GM21529 (cell line): ENCODE measurements around the gene TMEM30B.

Experiments used
- ATAC-seq: cut with Tn5 transposase; IDR thresholded peaks from one replicate; pipeline ENCODE4 v1.9.1; 2021; ENCODE audit not compliant: unreplicated experiment

TMEM30B gene

GRCh38 chr14:61300209-61300608 is 19.1 kb upstream of the TMEM30B start:
- no peak for ATAC-seq

DNA sequence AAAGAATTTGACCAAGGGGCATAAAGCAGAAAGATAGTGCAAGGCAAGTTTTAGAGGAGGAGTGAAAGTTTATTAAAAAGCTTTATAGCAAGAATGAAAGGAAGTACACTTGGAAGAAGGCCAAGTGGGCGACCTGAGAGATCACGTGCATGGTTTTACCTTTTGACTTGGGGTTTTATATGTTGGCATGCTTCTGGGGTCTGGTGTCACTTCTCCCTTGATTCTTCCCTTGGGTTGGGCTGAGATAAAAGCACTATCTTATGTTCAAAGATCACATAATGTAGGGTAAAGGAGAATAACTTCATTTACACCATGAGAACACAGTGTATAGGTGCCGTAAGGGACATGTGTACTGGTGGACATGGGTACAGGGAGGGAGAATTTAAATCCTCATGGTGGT is 17.7 kb upstream of the TMEM30B start:
- no peak for ATAC-seq

- ATAC-seq = no peak
These were observed 16.4 kb upstream of the TMEM30B start for GRCh38 chr14:61297581-61297980.

- ATAC-seq = no peak
These were observed 15.8 kb upstream of the TMEM30B start for GRCh38 chr14:61296719-61297502.

- ATAC-seq = no peak
These were observed 15.0 kb upstream of the TMEM30B start for GRCh38 chr14:61296151-61296550.

DNA sequence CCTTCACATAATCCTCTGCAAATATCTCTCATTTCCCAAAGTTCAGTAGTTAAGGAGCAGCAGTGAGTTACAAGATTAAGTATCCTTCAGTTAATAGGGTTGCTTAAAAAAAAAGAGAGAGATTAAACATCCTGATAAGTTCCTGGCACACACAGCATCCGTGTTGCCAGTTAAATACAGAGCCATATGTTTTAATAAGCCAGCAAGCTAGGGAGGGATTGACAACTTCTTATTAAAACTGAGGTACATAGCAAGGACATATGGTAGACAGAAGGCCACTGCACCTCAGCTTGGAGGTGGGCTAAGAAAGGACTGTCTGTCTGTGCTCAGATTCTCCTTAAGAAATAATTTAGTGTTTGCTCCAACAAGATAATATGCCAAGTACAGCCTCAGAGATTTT is 9.6 kb upstream of the TMEM30B start:
- no peak for ATAC-seq

DNA sequence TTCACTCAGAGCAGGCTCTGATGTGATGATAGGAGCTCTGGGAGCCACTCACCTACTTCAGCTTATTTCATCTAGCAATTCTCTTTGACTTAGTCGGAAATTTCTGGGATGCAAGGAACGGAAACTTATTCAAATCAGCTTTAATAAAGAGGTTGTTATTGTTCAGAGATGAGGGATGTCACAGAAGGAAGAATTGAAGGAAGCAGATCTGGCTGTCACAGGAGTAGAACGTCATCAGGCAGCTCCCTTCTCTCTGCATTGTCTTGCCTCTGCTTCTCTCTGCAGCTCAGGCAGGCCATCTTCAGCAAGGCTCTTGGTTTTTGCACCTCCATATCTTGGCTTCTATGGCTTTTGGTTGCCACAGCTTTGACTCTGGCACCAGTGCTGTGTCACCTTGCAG is 7.6 kb upstream of the TMEM30B start:
- no peak for ATAC-seq

DNA sequence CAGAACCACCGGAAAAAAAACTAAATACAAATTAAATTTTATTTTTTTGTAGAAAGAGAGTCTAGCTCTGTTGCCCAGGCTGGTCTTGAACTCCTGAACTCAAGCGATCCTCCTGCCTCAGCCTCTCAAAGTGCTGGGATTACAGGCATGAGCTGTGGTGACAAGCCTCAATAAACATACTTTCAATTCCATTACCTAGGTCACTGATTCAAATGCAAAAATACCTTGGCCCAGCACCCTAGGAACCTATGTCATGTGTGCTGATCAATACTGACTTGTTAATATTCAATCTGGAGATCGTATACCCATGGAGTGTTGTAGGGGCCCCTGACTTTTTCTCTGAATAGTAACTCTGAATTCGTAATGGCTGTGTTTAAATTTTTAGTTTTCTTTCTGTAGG is 7.1 kb upstream of the TMEM30B start:
- ATAC-seq = no peak

GRCh38 chr14:61287196-61287595 is 6.1 kb upstream of the TMEM30B start:
- no peak for ATAC-seq

GRCh38 chr14:61285364-61285763 is 4.2 kb upstream of the TMEM30B start:
- ATAC-seq = no peak

DNA sequence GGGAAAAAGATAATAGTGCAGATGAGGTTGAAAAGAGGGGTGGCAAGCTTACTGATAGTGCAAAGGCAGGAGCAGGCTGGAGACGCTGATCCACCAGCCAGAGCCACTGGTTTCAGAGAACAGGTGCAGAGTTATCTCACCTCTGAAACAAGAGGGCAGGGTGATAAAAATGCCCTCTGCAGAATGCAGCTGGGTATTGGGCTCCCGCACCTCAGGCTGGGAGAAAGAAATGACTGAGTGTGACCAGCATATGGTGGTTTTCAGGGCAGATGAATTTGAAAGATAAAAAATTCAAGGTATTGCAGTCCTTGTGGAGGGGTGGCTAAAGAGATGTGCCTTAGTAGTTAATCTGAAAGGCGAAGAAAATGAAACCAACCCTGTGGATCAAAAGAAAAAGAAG is 2.9 kb upstream of the TMEM30B start:
- no peak for ATAC-seq

DNA sequence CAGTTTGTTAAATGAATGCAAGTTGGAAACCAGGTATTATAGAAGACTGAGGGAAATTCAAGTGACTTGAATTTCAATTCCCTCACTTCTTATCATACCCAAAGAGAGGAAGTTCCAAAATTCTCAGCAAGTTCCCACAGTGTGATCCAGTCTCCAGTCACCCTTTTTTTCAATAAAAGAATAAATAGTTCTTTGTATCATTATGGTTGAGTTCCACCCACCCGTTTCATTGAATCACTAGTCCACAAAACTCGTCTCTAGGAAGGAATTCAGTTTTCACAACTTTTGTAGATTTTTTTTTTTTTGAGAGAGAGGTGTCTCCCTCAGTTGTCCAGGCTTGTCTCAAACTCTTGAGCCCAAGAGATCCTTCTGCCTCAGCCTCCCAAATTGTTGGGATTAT is 1.6 kb upstream of the TMEM30B start:
- ATAC-seq = no peak

DNA sequence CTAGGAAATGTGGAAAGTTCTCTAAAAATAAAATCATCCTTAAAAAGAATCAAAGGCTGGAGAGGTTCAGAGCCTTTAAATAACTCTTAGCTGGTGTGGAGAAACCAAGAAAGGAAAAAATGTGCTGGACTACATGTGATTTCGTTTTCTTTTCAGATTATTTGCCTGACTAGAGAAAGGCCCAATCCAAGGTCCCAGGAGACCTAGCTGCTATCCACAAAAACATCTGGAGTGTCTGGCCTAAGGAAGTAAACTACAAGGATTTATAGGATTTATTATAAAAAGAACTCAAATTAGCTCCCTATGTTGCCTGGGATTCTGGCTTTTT is 774 bp upstream of the TMEM30B start:
- no peak for ATAC-seq

DNA sequence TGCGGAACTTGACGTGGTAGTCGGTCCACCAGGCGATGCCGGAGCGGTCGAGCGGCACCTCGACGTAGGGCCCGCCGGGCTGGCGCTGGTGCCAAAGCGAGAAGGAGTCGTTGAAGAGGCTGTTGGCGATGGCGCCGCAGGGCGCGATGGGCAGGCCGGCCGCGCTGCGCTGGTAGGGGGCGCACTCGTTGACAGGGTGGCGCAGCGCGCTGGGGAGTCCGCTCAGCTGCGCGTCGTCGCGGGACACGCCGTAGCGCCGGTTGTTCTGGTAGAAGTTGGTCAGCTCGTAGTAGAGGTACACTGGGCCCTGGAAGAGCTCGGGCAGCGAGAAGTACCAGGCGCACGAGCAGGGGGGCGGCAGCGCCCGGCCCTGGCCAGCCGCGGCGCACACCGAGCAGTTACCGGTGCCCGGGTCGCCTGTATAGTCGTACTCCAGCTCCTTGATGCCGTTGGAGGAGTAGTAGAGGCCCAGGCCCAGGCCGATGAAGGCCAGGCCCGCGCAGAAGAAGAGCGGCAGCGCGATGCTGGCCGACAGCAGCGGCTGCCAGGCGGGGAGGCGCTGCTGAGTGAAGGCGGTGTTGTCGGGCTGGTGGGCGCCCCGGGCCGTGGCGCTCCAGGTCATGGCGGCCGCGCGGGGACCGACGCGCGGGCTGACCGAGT is 482 bp downstream of the TMEM30B start:
- ATAC-seq = no peak

DNA sequence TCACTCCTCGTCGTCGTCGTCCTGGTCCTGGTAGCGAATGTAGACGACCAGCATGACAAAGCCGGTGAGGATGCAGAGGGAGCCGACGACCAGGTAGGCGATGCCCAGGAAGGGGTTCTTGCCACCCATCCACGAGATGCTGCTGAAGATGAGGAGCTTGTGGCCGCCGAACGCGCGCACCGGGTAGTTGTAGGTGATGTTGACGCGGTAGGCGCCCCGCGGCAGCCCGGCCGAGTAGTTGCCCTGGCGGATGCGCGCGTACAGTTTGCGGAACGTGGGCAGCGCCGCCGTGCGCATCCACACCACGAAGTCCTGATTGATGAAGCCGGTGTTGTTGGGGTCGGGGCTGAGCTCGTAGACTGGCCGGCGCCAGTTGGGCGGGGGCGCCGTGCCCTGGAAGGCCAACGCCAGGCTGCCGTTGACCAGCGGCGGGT is 1.0 kb downstream of the TMEM30B start:
- no peak for ATAC-seq

GRCh38 chr14:61279082-61279481 is 2.1 kb downstream of the TMEM30B start:
- ATAC-seq = no peak

DNA sequence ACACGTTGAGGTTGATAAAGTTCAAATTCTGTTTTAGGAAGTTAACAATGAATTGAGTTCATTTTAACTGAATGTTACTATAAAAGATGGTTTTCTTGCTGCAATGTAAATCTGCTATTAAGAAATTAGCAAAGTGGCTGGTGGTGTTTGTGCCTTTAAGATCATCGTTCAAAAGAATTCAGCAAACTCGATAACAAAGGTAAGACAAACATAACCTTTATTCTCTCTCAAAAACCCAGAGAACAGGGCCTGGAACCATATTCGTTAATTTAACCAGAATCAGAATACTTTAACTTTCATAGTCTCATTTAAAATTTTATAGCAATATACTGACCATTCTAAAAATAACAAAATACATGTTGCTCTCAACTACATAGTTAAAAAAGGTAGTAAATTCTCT is 3.4 kb downstream of the TMEM30B start:
- ATAC-seq = no peak

DNA sequence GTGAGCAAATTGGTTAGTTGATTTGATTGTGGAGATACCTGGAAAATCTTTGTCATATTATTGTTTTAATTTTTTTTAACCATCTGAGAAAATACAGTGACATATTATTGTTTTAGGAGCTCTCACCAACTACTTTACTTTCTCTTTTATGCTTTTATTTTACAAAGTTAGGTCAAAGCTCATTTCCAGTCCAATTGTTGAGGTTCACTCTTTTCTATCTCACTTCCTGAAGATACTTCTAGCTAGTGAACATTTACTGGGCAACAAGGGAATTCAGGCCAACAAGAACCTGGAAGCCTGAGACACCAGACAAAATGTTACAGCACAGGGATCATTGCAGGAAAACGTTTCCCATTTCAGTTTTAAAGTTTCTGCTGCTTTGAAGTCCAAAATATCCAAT is 3.9 kb downstream of the TMEM30B start:
- ATAC-seq = no peak

- no peak for ATAC-seq
These were observed 9.6 kb downstream of the TMEM30B start for GRCh38 chr14:61271552-61271951.

DNA sequence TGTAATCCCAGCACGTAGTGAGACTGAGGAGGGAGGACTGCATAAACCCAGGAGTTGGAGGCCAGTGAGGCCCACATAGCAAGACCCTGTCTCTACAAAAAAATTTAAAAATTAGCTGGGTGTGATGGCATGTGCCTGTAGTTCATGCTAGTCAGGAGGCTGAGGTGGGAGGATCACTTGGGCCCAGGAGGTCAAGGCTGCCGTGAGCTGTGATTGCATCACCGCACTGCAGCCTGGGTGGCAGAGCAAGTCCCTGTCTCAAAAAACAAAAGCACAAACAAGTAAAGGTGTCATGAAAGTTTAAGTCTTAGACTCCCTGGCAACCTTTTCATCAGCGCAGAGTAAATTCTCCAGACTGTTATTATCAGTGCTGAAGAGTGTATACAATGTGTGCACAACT is 10.4 kb downstream of the TMEM30B start:
- ATAC-seq = no peak

- ATAC-seq = peak; percentile 86
These were observed 11.6 kb downstream of the TMEM30B start for GRCh38 chr14:61269321-61270083.

GRCh38 chr14:61268812-61269211 is 12.3 kb downstream of the TMEM30B start:
- ATAC-seq = no peak
